GM20000 (cell line): ENCODE measurements around the gene ULBP2.
"Not testable (repeated sequence)": the region's sequence is repeated elsewhere in the genome, so short reads cannot be mapped to it uniquely, and the experiment has no call there.

Experiments used
- DNase-seq: peaks from one replicate; pipeline ENCODE4 v3.0.0; 2012; ENCODE audit warnings: low spot score
- TF ChIP-seq, protein P1 (sequence below): IDR thresholded peaks from 2 replicates; pipeline ENCODE4 v1.5.1; 2012; ENCODE audit warnings: mild to moderate bottlenecking, control low read depth; ENCODE audit errors: extremely low read depth, missing control alignments

ULBP2 gene

DNA sequence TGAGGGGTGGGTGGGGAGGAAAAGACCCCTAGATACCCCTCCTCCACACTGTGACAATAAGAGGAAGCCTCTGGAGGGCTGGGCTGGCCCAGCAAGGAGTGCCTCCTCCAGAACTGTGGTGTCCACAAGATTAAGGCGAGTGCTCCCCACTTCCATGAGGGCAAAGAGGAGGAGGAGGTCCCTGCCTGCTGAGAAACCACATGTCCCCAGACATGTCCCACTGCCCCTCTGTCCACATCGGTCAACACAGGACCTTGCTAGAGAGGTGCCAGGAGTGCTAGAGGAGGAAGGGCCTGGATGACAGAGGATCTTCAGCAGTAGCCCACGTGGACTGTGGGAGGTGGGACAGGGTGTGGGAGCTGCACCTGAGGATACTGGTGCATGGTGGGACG lies 22.0 kb upstream of the ULBP2 start:
- TF ChIP-seq, protein P1, sequence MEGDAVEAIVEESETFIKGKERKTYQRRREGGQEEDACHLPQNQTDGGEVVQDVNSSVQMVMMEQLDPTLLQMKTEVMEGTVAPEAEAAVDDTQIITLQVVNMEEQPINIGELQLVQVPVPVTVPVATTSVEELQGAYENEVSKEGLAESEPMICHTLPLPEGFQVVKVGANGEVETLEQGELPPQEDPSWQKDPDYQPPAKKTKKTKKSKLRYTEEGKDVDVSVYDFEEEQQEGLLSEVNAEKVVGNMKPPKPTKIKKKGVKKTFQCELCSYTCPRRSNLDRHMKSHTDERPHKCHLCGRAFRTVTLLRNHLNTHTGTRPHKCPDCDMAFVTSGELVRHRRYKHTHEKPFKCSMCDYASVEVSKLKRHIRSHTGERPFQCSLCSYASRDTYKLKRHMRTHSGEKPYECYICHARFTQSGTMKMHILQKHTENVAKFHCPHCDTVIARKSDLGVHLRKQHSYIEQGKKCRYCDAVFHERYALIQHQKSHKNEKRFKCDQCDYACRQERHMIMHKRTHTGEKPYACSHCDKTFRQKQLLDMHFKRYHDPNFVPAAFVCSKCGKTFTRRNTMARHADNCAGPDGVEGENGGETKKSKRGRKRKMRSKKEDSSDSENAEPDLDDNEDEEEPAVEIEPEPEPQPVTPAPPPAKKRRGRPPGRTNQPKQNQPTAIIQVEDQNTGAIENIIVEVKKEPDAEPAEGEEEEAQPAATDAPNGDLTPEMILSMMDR, result no peak
- DNase-seq, result no peak

- DNase-seq, result no peak
- TF ChIP-seq, protein P1, result no peak
Observed at GRCh38 chr6:149921361-149921760, 20.5 kb upstream of the ULBP2 start.

DNA sequence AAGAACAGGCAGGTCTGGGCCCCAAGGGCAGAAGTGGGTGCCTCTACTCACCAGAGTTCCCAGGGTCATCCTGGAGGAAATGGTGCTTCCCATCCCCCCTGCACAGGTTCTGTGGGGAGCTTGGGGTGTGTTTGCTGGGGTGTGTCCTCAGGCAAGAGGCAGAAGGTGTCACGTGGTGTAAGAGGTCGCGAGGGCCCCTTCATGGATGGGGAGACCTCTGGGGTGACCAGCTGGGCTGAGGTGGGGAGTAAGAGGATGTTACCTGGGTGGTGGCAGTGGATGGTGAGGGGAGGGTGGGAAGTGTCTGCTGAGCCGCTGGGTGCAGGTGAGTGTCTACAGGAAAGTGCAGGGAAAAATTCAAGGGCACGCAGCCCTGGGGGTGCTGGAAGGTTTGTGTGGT lies 19.7 kb upstream of the ULBP2 start:
- DNase-seq, result not testable (repeated sequence)

- peak; percentile 66 for DNase-seq
- TF ChIP-seq, protein P1, result no peak
Observed at GRCh38 chr6:149922642-149923326, 19.0 kb upstream of the ULBP2 start, which contains the start of gene RAET1G. Gene RAET1G (minus strand): TSS chr6:149923121. CDS start chr6:149923010, 111 bp downstream.

- TF ChIP-seq, protein P1, result no peak
- no peak for DNase-seq
Observed at GRCh38 chr6:149923327-149923986, 18.4 kb upstream of the ULBP2 start.

- TF ChIP-seq, protein P1, result no peak
- DNase-seq, result no peak
Observed at GRCh38 chr6:149924206-149924932, 17.4 kb upstream of the ULBP2 start.

DNA sequence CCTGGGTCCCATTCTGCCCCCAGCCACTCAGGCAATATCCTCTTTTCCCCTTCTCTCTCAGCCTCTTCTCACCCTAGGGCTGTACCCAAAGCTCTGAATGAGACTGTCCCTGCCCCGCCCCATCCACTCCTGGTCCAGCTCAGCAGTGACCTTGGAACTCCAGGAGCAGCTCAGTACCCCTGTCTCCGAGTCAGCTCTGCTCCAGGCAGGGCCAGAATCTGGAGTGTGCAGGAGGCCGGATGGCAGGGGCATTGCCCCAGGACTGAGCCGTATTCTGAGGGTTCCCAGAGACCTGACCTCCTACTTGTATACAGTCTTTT lies 16.9 kb upstream of the ULBP2 start:
- TF ChIP-seq, protein P1, result no peak

More for the DNA sequence above, 16.9 kb upstream of the ULBP2 start:
- DNase-seq, result no peak
